A673 (cell line): ENCODE measurements around the gene RABGAP1L.

ENCODE experiments used
- CTCF ChIP-seq: fragments of 300-800, 200-600 bp; sonication (generic); conservative IDR thresholded peaks from 2 replicates; pipeline ENCODE4 v1.5.1; 2017; ENCODE audit warnings: low read depth, mild to moderate bottlenecking, antibody characterized with exemption, low read length, moderate library complexity, mixed read lengths
- EZH2 ChIP-seq: fragments of 200-600 bp; sonication (generic); IDR thresholded peaks from 2 replicates; pipeline ENCODE4 v1.6.1; 2017; ENCODE audit warnings: borderline replicate concordance, low read depth, mild to moderate bottlenecking, mixed read lengths, antibody characterized with exemption, low read length; ENCODE audit not compliant: poor library complexity, severe bottlenecking

DNA sequence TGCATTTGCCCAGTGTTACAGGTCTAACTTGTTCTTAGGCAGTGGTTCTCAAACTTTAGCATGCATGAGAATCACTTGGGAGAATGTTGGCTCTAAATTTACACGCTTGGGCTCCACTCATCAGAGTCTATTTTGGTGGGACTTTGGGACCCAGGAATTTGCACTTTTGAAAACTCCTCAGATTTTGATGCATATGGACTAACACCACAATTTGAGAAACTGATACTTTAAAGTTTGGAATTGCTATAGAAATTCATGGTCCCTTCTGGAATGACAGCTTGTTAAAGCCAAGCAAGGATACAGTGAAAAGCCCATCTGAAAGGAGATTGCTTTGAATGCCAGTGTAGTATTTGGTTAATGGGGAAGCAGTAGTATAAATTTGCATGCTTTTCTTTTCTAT is 320.0 kb downstream of the RABGAP1L start:
- no peak for TF ChIP-seq CTCF
- no peak for TF ChIP-seq EZH2
